DMS114 treated with DMSO at 0.1 percent for 48 hours (cell line): Measurements from ENCODE around the gene BHLHE40.

Experiments
- DNase-seq: peaks from one replicate; lab custom pipeline; 2025; ENCODE audit not compliant: unreplicated experiment; lab: John Stamatoyannopoulos, UW

The BHLHE40 gene

DNA sequence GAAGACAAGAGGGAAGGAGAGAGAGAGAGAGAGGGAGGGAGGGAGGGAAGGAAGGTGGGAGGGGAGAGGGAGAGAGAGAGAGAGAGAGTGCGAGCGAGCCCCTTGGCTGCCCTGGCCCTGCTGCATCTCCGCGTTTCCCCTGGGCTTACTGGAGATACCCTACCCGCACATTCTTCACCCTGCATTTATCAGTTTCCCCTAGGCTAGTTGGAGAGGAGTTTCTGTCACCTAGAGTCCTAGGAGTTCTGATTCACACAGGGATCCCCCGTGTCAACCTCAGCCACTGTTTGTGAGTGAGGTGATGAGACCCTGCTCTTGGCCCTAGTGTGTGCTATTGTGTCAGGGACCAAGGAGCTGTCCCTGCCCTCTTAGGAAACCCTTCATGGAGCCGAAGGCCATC is 18.7 kb downstream of the BHLHE40 start:
- DNase-seq, result no peak

GRCh38 chr3:4999531-5000184 is 20.4 kb downstream of the BHLHE40 start:
- no peak for DNase-seq

- DNase-seq, result no peak
Observed at GRCh38 chr3:5001135-5001534, 21.9 kb downstream of the BHLHE40 start.

DNA sequence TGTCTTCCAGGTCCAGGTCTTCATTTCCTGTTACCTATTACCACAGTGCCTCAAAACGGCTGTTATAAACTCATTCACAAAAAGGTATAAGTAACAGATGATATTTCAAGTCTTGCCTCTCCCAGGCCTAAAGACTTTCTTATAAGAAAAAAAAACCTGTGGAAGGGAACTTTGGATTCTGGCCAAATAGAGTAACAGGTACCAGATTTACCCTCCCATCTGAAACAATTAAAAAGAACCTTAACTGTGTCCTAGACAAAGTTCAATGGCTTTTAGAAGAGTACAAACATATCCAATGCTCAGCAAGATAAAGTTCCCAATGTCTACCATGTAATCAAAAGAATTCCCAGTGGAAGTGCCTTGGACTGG is 22.6 kb downstream of the BHLHE40 start:
- no peak for DNase-seq

DNA sequence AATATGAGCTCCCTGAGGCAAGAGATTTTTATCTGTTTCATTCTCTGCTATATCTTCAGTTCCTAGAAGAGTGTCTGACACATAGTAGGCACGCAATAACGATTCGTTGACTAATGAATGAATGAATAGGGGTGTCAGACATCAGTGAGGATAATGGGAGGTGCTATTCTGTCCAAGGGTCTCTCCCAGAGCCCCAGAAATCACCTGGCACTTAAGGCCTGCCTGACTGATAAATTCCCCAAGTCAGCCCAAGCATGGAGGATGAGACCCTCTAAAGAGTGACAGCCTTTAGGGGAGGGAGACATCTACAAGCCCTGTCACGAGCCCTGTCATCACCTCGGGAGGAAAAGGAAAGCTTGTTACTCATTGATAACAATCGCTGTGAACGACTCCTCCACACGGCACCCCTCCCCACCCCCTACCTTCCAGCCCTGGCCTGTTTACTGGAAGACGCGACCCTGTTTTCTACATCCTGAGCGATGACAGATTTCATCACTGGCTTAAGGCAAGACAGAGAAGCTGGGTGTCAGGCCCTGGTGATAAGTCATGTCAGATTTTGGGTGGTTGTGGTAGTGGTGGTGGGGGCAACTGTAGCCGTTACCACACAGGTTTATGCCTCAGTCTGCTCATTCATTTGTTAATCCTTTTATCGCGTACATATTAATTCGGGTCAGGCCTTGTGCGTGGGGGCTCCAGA is 23.1 kb downstream of the BHLHE40 start:
- DNase-seq, result no peak

- no peak for DNase-seq
Observed at GRCh38 chr3:5002871-5003247, 23.6 kb downstream of the BHLHE40 start.

GRCh38 chr3:5004319-5005152 is 25.3 kb downstream of the BHLHE40 start:
- no peak for DNase-seq

- DNase-seq, result no peak
Observed at GRCh38 chr3:5005367-5005766, 26.1 kb downstream of the BHLHE40 start.

- no peak for DNase-seq
Observed at GRCh38 chr3:5006755-5007202, 27.5 kb downstream of the BHLHE40 start.

GRCh38 chr3:5007873-5008272 is 28.6 kb downstream of the BHLHE40 start:
- no peak for DNase-seq

DNA sequence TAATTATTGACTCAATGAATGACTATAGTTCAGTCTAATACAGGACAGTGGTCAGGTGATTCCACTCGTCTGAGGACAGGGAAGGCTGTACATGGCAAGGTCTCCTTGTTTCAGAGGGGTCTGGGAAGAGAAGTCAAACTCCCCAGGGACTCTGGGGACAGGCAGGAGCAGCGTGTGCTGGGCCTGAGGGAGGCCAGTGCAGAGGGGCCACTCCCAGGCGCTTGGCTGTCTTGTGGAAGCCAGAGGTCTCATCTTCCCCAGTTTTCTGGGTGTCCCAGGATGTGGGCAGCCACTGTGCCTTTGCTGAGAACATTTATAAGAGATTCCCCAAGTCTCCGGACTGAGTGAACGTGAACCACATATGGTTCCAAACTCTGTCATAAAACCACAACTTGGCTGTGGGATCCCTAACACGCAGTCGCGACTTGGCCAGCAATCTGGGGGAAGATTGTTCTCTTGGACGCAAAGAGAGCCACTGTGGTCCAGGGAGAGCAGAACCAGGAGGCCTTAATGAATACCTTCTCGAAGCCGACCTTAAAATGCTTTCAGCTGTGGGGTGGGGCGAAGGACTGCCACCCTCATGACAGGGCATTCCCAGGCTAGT is 30.4 kb downstream of the BHLHE40 start:
- DNase-seq, result no peak

- no peak for DNase-seq
Observed at GRCh38 chr3:5010140-5010539, 30.9 kb downstream of the BHLHE40 start.

- DNase-seq, result no peak
Observed at GRCh38 chr3:5010706-5011554, 31.7 kb downstream of the BHLHE40 start.

GRCh38 chr3:5011555-5012256 is 32.5 kb downstream of the BHLHE40 start:
- no peak for DNase-seq

GRCh38 chr3:5012367-5012766 is 33.1 kb downstream of the BHLHE40 start:
- no peak for DNase-seq

GRCh38 chr3:5013021-5013906 is 34.0 kb downstream of the BHLHE40 start:
- no peak for DNase-seq

DNA sequence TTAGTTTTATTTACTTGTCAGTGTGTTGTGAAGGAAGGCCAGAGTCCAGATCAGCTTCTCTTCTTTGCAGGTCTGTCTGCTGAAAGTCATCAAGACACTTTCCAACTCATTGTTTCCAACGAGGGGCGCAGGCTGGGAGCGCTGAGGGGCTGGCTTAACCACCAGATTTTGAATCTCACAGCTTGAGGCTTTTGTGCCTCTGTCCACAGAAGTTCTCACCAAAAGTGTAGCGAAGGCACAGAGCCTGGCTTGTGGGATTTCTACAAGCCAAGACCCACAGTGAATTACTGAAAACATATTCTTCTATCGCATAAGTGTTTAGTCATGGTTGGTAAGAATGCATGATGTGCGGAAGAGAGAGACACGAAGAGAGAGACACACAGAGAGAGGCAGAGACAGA is 35.2 kb downstream of the BHLHE40 start:
- DNase-seq, result no peak

- DNase-seq, result no peak
Observed at GRCh38 chr3:5015056-5015455, 35.8 kb downstream of the BHLHE40 start.
